IPS-15b (cell line): ENCODE measurements around the gene MAN1C1.
"Not testable (repeated sequence)": the region's sequence is repeated elsewhere in the genome, so short reads cannot be mapped to it uniquely, and the experiment has no call there.

Source experiments
- H3K27me3 ChIP-seq: one replicate; pipeline ENCODE4 v1.6.1; 2013; ENCODE audit warnings: low read length; ENCODE audit not compliant: control insufficient read depth, insufficient read depth
- H3K36me3 ChIP-seq: one replicate; pipeline ENCODE4 v1.6.1; 2013; ENCODE audit warnings: low read length; ENCODE audit not compliant: control insufficient read depth, insufficient read depth
- H3K4me1 ChIP-seq: one replicate; pipeline ENCODE4 v1.6.1; 2013; ENCODE audit warnings: mild to moderate bottlenecking, low read length; ENCODE audit not compliant: control insufficient read depth, insufficient read depth
- H3K4me3 ChIP-seq: one replicate; pipeline ENCODE4 v1.5.1; 2013; ENCODE audit warnings: low read depth, low read length
- H3K9ac ChIP-seq: one replicate; pipeline ENCODE4 v1.6.1; 2013; ENCODE audit warnings: low read depth, mild to moderate bottlenecking, low read length
- H3K9me3 ChIP-seq: one replicate; pipeline ENCODE4 v1.6.1; 2013; ENCODE audit warnings: mild to moderate bottlenecking, low read length; ENCODE audit not compliant: control insufficient read depth, insufficient read depth

The MAN1C1 gene

GRCh38 chr1:25657883-25658760 lies 41.5 kb downstream of the MAN1C1 start:
- no peaks in the 10 kb centered on the region for H3K27me3 ChIP-seq
- H3K4me3 ChIP-seq: no peak overlapping the region
- no peak overlapping the region for H3K9ac ChIP-seq

GRCh38 chr1:25658791-25659431 lies 42.3 kb downstream of the MAN1C1 start:
- Histone ChIP-seq H3K9me3 (no peaks in the 10 kb centered on the region), H3K4me1 (no peaks in the 10 kb centered on the region), H3K9ac (no peak overlapping the region), H3K27me3 (no peaks in the 10 kb centered on the region), H3K4me3 (no peak overlapping the region), H3K36me3 (no peaks in the 10 kb centered on the region)

More at GRCh38 chr1:25657883-25658760, 41.5 kb downstream of the MAN1C1 start:
- H3K36me3 ChIP-seq: no peaks in the 10 kb centered on the region
- no peaks in the 10 kb centered on the region for H3K4me1 ChIP-seq
- H3K9me3 ChIP-seq: no peaks in the 10 kb centered on the region

GRCh38 chr1:25661043-25661815 lies 44.6 kb downstream of the MAN1C1 start:
- Histone ChIP-seq H3K36me3 (no peaks in the 10 kb centered on the region), H3K9ac (no peak overlapping the region), H3K4me1 (peaks cover 4% of the 10 kb centered on the region), H3K4me3 (no peak overlapping the region), H3K27me3 (no peaks in the 10 kb centered on the region), H3K9me3 (no peaks in the 10 kb centered on the region)

- Histone ChIP-seq H3K9ac (no peak overlapping the region), H3K9me3 (no peaks in the 10 kb centered on the region), H3K27me3 (no peaks in the 10 kb centered on the region), H3K4me3 (no peak overlapping the region), H3K4me1 (peaks cover 5% of the 10 kb centered on the region), H3K36me3 (no peaks in the 10 kb centered on the region)
Measured at GRCh38 chr1:25662061-25662460, 45.5 kb downstream of the MAN1C1 start.

- not testable (repeated sequence) for H3K4me1 ChIP-seq, H3K36me3 ChIP-seq, H3K27me3 ChIP-seq, H3K4me3 ChIP-seq, H3K9me3 ChIP-seq, H3K9ac ChIP-seq
Measured at GRCh38 chr1:25662959-25663358, 46.4 kb downstream of the MAN1C1 start.

GRCh38 chr1:25664357-25665199 lies 48.0 kb downstream of the MAN1C1 start:
- Histone ChIP-seq H3K9ac (no peak overlapping the region), H3K36me3 (no peaks in the 10 kb centered on the region), H3K9me3 (no peaks in the 10 kb centered on the region), H3K27me3 (no peaks in the 10 kb centered on the region), H3K4me1 (peaks cover 5% of the 10 kb centered on the region), H3K4me3 (no peak overlapping the region)

- Histone ChIP-seq H3K9ac (no peak overlapping the region), H3K4me3 (no peak overlapping the region), H3K4me1 (peaks cover 5% of the 10 kb centered on the region), H3K36me3 (no peaks in the 10 kb centered on the region), H3K27me3 (no peaks in the 10 kb centered on the region), H3K9me3 (no peaks in the 10 kb centered on the region)
Measured at GRCh38 chr1:25666460-25666859, 49.9 kb downstream of the MAN1C1 start.

GRCh38 chr1:25668931-25669573 lies 52.5 kb downstream of the MAN1C1 start:
- Histone ChIP-seq H3K9ac (no peak overlapping the region), H3K36me3 (no peaks in the 10 kb centered on the region), H3K4me1 (peaks cover 5% of the 10 kb centered on the region), H3K27me3 (no peaks in the 10 kb centered on the region), H3K4me3 (no peak overlapping the region), H3K9me3 (no peaks in the 10 kb centered on the region)

- Histone ChIP-seq H3K27me3 (no peaks in the 10 kb centered on the region), H3K9me3 (no peaks in the 10 kb centered on the region), H3K36me3 (no peaks in the 10 kb centered on the region), H3K4me3 (no peak overlapping the region), H3K9ac (no peak overlapping the region), H3K4me1 (peaks cover 5% of the 10 kb centered on the region)
Measured at GRCh38 chr1:25669781-25670567, 53.4 kb downstream of the MAN1C1 start.

GRCh38 chr1:25671929-25672328 lies 55.3 kb downstream of the MAN1C1 start:
- Histone ChIP-seq H3K4me1 (peaks cover 3% of the 10 kb centered on the region), H3K9ac (no peak overlapping the region), H3K27me3 (no peaks in the 10 kb centered on the region), H3K9me3 (no peaks in the 10 kb centered on the region), H3K36me3 (no peaks in the 10 kb centered on the region), H3K4me3 (no peak overlapping the region)
